DOHH2 (cell line): ENCODE results near the gene OSBPL9.
"Not testable (repeated sequence)": the region's sequence is repeated elsewhere in the genome, so short reads cannot be mapped to it uniquely, and the experiment has no call there.

Source experiments
- EZH2phosphoT487 ChIP-seq: fragments of 200-600 bp; sonication (generic); IDR thresholded peaks from 2 replicates; pipeline ENCODE4 v1.6.1; 2017; ENCODE audit warnings: borderline replicate concordance, mild to moderate bottlenecking, antibody characterized with exemption, low read length, moderate library complexity, mixed read lengths
- TF ChIP-seq, protein P1 (sequence below): fragments of 200-600 bp; sonication (generic); IDR thresholded peaks from one replicate; pipeline ENCODE4 v1.5.1; 2014; ENCODE audit warnings: antibody characterized with exemption, mild to moderate bottlenecking, low read depth, low read length; ENCODE audit not compliant: poor library complexity, severe bottlenecking

DNA sequence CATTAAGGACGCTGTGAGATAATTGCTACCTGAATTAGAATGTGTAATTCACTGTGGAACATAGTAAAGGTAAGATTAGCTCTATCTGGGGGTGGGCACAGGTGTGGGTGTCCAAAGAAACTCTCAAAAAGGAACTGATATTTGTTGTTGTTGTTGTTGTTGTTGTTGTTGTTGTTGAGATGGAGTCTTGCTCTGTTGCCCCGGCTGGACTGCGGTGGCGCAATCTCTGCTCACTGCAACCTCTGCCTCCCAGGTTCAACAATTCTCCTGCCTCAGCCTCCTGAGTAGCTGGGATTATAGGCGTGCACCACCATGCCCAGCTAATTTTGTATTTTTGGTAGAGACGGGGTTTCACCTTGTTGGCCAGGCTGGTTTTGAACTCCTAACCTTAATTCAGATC lies 6.8 kb upstream of the OSBPL9 start:
- TF ChIP-seq, protein P1, sequence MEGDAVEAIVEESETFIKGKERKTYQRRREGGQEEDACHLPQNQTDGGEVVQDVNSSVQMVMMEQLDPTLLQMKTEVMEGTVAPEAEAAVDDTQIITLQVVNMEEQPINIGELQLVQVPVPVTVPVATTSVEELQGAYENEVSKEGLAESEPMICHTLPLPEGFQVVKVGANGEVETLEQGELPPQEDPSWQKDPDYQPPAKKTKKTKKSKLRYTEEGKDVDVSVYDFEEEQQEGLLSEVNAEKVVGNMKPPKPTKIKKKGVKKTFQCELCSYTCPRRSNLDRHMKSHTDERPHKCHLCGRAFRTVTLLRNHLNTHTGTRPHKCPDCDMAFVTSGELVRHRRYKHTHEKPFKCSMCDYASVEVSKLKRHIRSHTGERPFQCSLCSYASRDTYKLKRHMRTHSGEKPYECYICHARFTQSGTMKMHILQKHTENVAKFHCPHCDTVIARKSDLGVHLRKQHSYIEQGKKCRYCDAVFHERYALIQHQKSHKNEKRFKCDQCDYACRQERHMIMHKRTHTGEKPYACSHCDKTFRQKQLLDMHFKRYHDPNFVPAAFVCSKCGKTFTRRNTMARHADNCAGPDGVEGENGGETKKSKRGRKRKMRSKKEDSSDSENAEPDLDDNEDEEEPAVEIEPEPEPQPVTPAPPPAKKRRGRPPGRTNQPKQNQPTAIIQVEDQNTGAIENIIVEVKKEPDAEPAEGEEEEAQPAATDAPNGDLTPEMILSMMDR, result not testable (repeated sequence)
- TF ChIP-seq EZH2phosphoT487, result not testable (repeated sequence)
